Astrocyte (in vitro differentiated cells and primary cell): Measurements from ENCODE around the gene LAMB2. TPM values are rescaled to one million over a fixed set of nuclear protein-coding genes. Genes with fewer than 3 reads are reported as not detected.

ENCODE experiments used
- DNase-seq: peaks from one replicate; pipeline ENCODE4 v3.0.0-alpha.2; 2010; ENCODE audit warnings: low read depth
- FAIRE-seq: peaks from 2 replicates; lab custom pipeline; 2011; peaks lifted over from hg19 to GRCh38; lab: Jason Lieb, UNC
- H2AFZ ChIP-seq: 2 replicates; pipeline ENCODE4 v1.6.0; 2012; ENCODE audit warnings: low read depth, low read length, inconsistent platforms
- H3K27ac ChIP-seq: 2 replicates; pipeline ENCODE4 v1.5.1; 2011; ENCODE audit warnings: low read depth, low read length, inconsistent platforms
- H3K27me3 ChIP-seq: 2 replicates; pipeline ENCODE4 v1.6.0; 2011; ENCODE audit warnings: low read length, inconsistent platforms; ENCODE audit not compliant: insufficient read depth
- H3K36me3 ChIP-seq: 2 replicates; pipeline ENCODE4 v1.5.1; 2011; ENCODE audit warnings: low read length, inconsistent platforms; ENCODE audit not compliant: insufficient read depth
- H3K4me1 ChIP-seq: 2 replicates; pipeline ENCODE4 v1.5.1; 2011; ENCODE audit warnings: low read length, inconsistent platforms; ENCODE audit not compliant: insufficient read depth
- H3K4me2 ChIP-seq: 2 replicates; pipeline ENCODE4 v1.6.0; 2012; ENCODE audit warnings: low read length, inconsistent platforms
- H3K4me3 ChIP-seq: 2 replicates; pipeline ENCODE4 v1.5.1; 2011; ENCODE audit warnings: low read depth, mild to moderate bottlenecking, low read length, inconsistent platforms; ENCODE audit not compliant: insufficient read depth
- H3K79me2 ChIP-seq: 2 replicates; pipeline ENCODE4 v1.6.0; 2012; ENCODE audit warnings: mild to moderate bottlenecking, low read length, inconsistent platforms; ENCODE audit not compliant: insufficient read depth
- H3K9ac ChIP-seq: 2 replicates; pipeline ENCODE4 v1.6.0; 2012; ENCODE audit warnings: mild to moderate bottlenecking, low read length, inconsistent platforms
- H3K9me3 ChIP-seq: 2 replicates; pipeline ENCODE4 v1.5.1; 2012; ENCODE audit warnings: low read depth, mild to moderate bottlenecking, low read length, inconsistent platforms; ENCODE audit not compliant: insufficient read depth
- H4K20me1 ChIP-seq: 2 replicates; pipeline ENCODE4 v1.6.0; 2012; ENCODE audit warnings: low read length, inconsistent platforms; ENCODE audit not compliant: insufficient read depth
- H3K27ac Mint-ChIP-seq: one replicate; pipeline ENCODE4 v1.8.0; 2021; ENCODE audit warnings: mild to moderate bottlenecking, mixed read lengths; ENCODE audit not compliant: unreplicated experiment
- H3K27me3 Mint-ChIP-seq: one replicate; pipeline ENCODE4 v1.8.0; 2021; ENCODE audit warnings: low read depth, mixed read lengths; ENCODE audit not compliant: unreplicated experiment
- H3K36me3 Mint-ChIP-seq: one replicate; pipeline ENCODE4 v1.8.0; 2021; ENCODE audit warnings: low read depth, mixed read lengths; ENCODE audit not compliant: unreplicated experiment
- H3K4me1 Mint-ChIP-seq: one replicate; pipeline ENCODE4 v1.8.0; 2021; ENCODE audit warnings: low read depth, mixed read lengths; ENCODE audit not compliant: unreplicated experiment
- H3K4me3 Mint-ChIP-seq: one replicate; pipeline ENCODE4 v1.8.0; 2021; ENCODE audit warnings: mild to moderate bottlenecking, moderate library complexity, mixed read lengths; ENCODE audit not compliant: unreplicated experiment
- H3K9me3 Mint-ChIP-seq: one replicate; pipeline ENCODE4 v1.8.0; 2021; ENCODE audit warnings: mild to moderate bottlenecking, mixed read lengths; ENCODE audit not compliant: unreplicated experiment
- EZH2 ChIP-seq: IDR thresholded peaks from 2 replicates; pipeline ENCODE4 v1.6.1; 2012; ENCODE audit warnings: mild to moderate bottlenecking, low read length, inconsistent platforms; ENCODE audit not compliant: insufficient read depth
- total RNA-seq: library from RNA; stranded (reverse); gene quantifications from 2 replicates; pipeline ENCODE4 v1.2.1, GENCODE V29; 2021
- TF ChIP-seq, protein P1 (sequence below): IDR thresholded peaks from 2 replicates; pipeline ENCODE4 v1.5.1; 2011; ENCODE audit warnings: low read depth, mild to moderate bottlenecking, inconsistent platforms, low read length, moderate library complexity; ENCODE audit not compliant: insufficient read depth

LAMB2 gene
- total RNA-seq, 1 donor from 2014 or later: 344 TPM

DNA sequence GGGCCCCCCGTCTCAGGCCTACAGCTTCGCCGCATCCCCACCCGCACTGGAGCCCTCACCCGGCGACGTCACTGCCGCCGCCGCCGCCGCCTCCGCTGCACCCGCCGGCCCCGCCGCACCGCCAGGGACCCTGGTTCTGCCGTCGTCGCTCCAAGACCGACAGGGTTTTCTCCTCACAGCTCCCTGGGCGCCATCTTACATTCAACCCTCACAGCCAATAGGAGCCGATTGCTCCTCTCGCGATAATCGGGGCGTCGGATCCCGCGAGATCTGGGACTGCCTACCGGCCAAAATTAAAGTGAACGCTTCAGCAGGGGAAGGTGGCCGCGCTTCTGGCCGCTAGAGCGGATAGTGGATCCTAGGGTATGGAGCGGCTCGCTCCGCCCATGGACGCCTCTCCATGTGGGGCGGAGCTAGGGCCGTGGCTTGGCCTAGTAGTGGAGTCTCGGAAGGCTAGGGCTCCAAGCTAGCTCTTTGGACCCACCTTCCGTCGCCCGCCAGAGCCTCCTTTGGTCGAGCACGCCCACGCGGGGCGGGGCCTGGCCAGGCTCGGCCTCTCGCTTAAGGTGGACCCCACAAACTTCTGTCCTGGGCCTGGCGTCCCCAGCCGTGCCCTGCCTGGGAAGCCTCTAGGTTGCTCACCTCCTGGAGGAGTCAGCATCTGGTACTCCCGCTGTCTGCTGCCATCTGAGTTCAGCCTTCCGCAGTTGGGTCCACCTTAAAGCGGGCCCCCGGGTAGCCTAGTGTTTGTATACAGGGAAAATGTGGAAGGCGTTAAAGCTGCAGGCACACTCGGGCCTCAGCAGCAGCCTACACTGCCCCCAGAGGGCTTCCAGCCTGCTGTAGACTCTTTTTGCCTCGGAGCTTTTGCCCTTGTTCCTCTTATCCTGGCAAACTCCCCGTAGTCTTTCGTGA lies 38.7 kb downstream of the LAMB2 start, which contains the start of gene QRICH1:
Gene QRICH1, minus strand, starts transcription at position 219 of the 915 bp plus-strand sequence. CDS start 17,054 bp downstream, outside the sequence.
- Histone ChIP-seq H3K9me3 (no peaks in the 10 kb centered on the region), H3K4me3 (peak within 1 kb of the TSS; percentile 87), H3K79me2 (peaks cover 45% of the 10 kb centered on the region), H3K27ac (peak within 1 kb of the TSS; percentile 94), H3K27me3 (no peaks in the 10 kb centered on the region), H3K36me3 (peaks cover 19% of the 10 kb centered on the region), H3K4me1 (peaks cover 18% of the 10 kb centered on the region), H3K9ac (peak within 1 kb of the TSS; percentile 96), H2AFZ (peak within 1 kb of the TSS; percentile 77), H3K4me2 (peak within 1 kb of the TSS; percentile 85), H4K20me1 (peaks cover 44% of the 10 kb centered on the region)
- Mint-ChIP-seq H3K36me3 (peaks cover 14% of the 10 kb centered on the region), H3K27me3 (no peaks in the 10 kb centered on the region), H3K27ac (peak within 1 kb of the TSS; percentile 97), H3K4me1 (peaks cover 19% of the 10 kb centered on the region), H3K4me3 (peak within 1 kb of the TSS; percentile 93), H3K9me3 (no peaks in the 10 kb centered on the region)
- FAIRE-seq: no peak
- DNase-seq: peak; percentile 91
- no peak for TF ChIP-seq EZH2
- TF ChIP-seq, protein P1, sequence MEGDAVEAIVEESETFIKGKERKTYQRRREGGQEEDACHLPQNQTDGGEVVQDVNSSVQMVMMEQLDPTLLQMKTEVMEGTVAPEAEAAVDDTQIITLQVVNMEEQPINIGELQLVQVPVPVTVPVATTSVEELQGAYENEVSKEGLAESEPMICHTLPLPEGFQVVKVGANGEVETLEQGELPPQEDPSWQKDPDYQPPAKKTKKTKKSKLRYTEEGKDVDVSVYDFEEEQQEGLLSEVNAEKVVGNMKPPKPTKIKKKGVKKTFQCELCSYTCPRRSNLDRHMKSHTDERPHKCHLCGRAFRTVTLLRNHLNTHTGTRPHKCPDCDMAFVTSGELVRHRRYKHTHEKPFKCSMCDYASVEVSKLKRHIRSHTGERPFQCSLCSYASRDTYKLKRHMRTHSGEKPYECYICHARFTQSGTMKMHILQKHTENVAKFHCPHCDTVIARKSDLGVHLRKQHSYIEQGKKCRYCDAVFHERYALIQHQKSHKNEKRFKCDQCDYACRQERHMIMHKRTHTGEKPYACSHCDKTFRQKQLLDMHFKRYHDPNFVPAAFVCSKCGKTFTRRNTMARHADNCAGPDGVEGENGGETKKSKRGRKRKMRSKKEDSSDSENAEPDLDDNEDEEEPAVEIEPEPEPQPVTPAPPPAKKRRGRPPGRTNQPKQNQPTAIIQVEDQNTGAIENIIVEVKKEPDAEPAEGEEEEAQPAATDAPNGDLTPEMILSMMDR: peak; percentile 56

DNA sequence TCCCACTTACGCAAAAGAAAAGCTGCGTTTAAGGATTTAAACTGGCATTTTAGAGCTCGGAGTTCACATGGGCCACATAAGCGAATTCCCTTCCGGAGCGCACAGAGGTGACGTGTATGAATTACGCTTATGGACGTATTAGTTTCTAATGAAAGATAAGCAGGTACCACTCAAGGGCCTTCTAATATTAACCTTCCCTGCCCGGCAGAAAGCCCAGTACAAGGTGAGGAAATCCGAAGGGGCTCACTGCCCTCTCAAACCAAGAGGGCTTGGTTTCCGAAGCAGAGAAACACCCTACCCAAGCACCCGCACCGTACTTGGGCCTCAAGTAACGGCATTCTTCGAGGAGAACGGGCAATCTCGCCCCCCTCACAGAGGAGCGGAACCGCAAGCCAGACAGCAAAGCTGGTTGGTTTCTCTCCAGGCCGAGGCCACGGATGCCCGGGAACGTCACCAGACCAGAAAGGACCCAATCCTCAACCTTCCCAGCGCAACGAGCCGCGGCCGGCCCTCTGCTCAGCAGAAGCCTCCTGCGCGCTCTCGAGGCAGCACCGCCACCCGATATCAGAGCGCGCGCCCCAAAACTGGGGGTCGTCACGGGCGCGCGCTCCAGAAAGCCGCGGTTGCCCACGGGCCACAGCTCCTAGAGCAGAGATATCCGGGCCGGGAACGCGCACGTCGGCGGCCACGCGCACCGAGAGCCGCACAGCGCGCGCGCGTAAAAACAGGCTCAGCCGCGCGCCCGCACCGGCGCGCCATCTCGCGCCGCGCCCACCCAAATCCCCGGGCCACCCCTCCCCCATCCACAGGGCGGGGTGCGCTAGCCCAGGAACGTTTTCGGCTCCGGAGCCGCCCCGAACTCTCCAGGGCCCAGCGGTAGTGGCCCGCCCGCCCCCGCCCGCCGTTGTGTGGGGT lies 39.7 kb downstream of the LAMB2 start:
- FAIRE-seq (no peak), DNase-seq (peak; percentile 81)
- Mint-ChIP-seq H3K27ac (peak overlapping the region; percentile 97), H3K4me1 (peaks cover 15% of the 10 kb centered on the region), H3K9me3 (no peaks in the 10 kb centered on the region), H3K36me3 (peaks cover 8% of the 10 kb centered on the region), H3K4me3 (peak overlapping the region; percentile 93), H3K27me3 (no peaks in the 10 kb centered on the region)
- Histone ChIP-seq H3K9me3 (no peaks in the 10 kb centered on the region), H3K9ac (peak overlapping the region; percentile 96), H3K4me3 (peak overlapping the region; percentile 87), H3K4me2 (peak overlapping the region; percentile 85), H3K36me3 (peaks cover 10% of the 10 kb centered on the region), H3K27me3 (no peaks in the 10 kb centered on the region), H3K4me1 (peaks cover 13% of the 10 kb centered on the region), H3K79me2 (peaks cover 50% of the 10 kb centered on the region), H2AFZ (peak overlapping the region; percentile 36), H3K27ac (peak overlapping the region; percentile 94), H4K20me1 (peaks cover 48% of the 10 kb centered on the region)
- no peak for TF ChIP-seq EZH2
- TF ChIP-seq, protein P1: no peak
